Mesodermal cell (in vitro differentiated cells): Measurements from ENCODE around the gene STK35.

ENCODE experiments used
- H3K27ac ChIP-seq: 2 replicates; pipeline ENCODE4 v1.7.0; 2013; ENCODE audit warnings: mild to moderate bottlenecking, low read depth, low read length, moderate library complexity; ENCODE audit not compliant: severe bottlenecking
- H3K36me3 ChIP-seq: 2 replicates; pipeline ENCODE4 v1.7.1; 2013; ENCODE audit warnings: mild to moderate bottlenecking, low read length, moderate library complexity; ENCODE audit not compliant: control insufficient read depth, insufficient read depth
- H3K4me1 ChIP-seq: one replicate; pipeline ENCODE4 v1.7.1; 2013; ENCODE audit warnings: mild to moderate bottlenecking, low read length; ENCODE audit not compliant: insufficient read depth, control insufficient read depth, poor library complexity, severe bottlenecking
- H3K4me3 ChIP-seq: 2 replicates; pipeline ENCODE4 v1.7.0; 2013; ENCODE audit warnings: low read length, control low read depth, mild to moderate bottlenecking; ENCODE audit not compliant: insufficient read depth, poor library complexity, severe bottlenecking; ENCODE audit errors: extremely low read depth
- H3K9me3 ChIP-seq: 2 replicates; pipeline ENCODE4 v1.7.1; 2013; ENCODE audit warnings: mild to moderate bottlenecking, low read length, moderate library complexity; ENCODE audit not compliant: control insufficient read depth
- WGBS, 2 experiments: methylation state at CpG; one replicate each; pipeline ENCODE4 v1.1.5; 2013; ENCODE audit warnings: missing lambda C conversion rate in 2 of 2; ENCODE audit not compliant: insufficient coverage in 2 of 2; 5-methylcytosine and 5-hydroxymethylcytosine counted together

Gene STK35

GRCh38 chr20:2136275-2136674 lies 34.6 kb downstream of the STK35 start:
- H3K27ac ChIP-seq, result no peak overlapping the region

DNA sequence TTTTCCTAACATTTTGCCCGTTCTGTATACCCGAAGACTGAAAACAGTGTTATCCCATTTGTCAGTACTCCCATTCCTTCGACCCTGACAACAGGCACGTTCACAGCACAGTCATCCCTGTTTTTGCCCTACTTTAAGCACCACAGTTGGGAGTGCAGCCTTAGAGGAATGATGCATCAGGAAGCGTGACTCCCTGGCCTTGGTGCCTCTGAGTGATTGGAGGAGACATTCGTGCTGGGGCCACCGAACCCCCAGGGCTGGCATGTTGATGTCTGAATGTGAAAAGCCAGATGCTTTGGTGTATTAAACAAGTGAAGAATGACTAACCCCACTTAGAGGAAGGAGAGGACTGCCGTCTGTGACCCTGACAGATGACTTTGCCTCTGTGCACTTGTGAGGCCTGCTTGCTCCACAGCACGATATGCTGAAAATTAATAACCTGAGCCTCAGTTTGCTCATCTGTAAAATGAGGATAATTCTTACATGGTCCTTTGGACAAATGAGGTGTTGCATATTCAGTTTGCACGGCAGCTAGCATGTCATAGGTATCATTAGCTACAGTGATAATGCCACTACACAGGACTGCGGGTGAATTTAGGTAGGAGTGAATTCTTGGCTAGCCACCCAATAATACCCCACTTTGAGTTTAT lies 36.0 kb downstream of the STK35 start:
- H3K9me3 ChIP-seq, result no peaks in the 10 kb centered on the region
- 90 to 92% methylated on average over 7 to 8 of the region's 11 CpGs for WGBS, 2 experiments
- H3K4me1 ChIP-seq, result peaks cover 22% of the 10 kb centered on the region

More at GRCh38 chr20:2136275-2136674, 34.6 kb downstream of the STK35 start:
- Histone ChIP-seq H3K4me1 (peaks cover 33% of the 10 kb centered on the region), H3K4me3 (no peak overlapping the region), H3K9me3 (no peaks in the 10 kb centered on the region), H3K36me3 (peaks cover 14% of the 10 kb centered on the region)
- WGBS, 2 experiments, result 91 to 100% methylated on average over 2 to 4 of the region's 4 CpGs

DNA sequence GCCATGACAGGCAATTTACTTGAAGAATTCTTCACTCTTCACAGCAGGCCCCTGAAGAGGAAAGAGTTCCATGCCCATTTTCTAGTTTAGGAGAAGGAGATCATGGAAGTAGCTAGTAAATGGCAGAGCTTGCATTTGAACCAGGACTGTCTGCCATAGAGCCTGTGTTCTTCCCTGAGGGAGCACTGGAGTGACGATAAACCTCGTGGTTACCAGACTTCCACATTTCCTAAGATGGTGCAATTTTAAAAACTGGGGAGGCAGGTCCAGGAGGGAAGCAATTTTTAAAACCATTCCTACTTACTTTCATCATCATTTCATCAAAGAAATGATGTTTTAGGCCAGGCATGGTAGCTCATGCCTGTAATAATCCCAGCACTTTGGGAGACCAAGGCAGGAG lies 36.8 kb downstream of the STK35 start:
- no peak overlapping the region for H3K27ac ChIP-seq
- H3K4me1 ChIP-seq, result peaks cover 14% of the 10 kb centered on the region
- H3K9me3 ChIP-seq, result no peaks in the 10 kb centered on the region
- peaks cover 27% of the 10 kb centered on the region for H3K36me3 ChIP-seq
- 100% methylated on average over 2 of the region's 2 CpGs; no CpG with 5 or more reads in 1 of the 2 experiments for WGBS, 2 experiments
- no peak overlapping the region for H3K4me3 ChIP-seq

More for the DNA sequence above, 36.0 kb downstream of the STK35 start:
- H3K4me3 ChIP-seq, result no peak overlapping the region
- H3K27ac ChIP-seq, result no peak overlapping the region
- H3K36me3 ChIP-seq, result peaks cover 23% of the 10 kb centered on the region

DNA sequence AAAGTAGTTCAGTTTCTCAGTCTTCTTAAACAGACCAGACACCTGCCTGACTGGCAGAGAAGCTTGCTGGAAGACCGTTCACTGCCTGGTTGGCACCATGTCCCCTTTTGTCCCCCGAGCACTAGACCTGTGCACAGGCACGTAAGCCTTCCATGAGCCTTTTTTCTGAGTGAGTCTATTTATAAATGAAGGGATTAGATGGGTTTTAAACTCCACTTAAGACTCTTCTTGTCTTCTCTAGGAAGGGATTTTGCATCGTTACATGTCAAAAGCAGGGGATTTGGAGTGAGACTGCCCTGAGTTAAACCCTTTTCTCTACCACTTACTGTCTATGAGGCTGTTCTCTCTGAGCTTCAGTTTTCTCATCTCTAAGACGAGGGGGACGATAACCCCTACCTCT lies 37.6 kb downstream of the STK35 start:
- H3K9me3 ChIP-seq, result no peaks in the 10 kb centered on the region
- peaks cover 34% of the 10 kb centered on the region for H3K36me3 ChIP-seq
- H3K4me3 ChIP-seq, result no peak overlapping the region
- no peak overlapping the region for H3K27ac ChIP-seq
- 100% methylated on average over 2 to 3 of the region's 6 CpGs for WGBS, 2 experiments
- peaks cover 8% of the 10 kb centered on the region for H3K4me1 ChIP-seq

GRCh38 chr20:2139736-2140135 lies 38.1 kb downstream of the STK35 start:
- H3K4me3 ChIP-seq, result no peak overlapping the region
- H3K36me3 ChIP-seq, result peaks cover 39% of the 10 kb centered on the region
- 92 to 100% methylated on average over 1 to 2 of the region's 2 CpGs for WGBS, 2 experiments
- no peak overlapping the region for H3K27ac ChIP-seq
- no peaks in the 10 kb centered on the region for H3K9me3 ChIP-seq
- peaks cover 8% of the 10 kb centered on the region for H3K4me1 ChIP-seq

DNA sequence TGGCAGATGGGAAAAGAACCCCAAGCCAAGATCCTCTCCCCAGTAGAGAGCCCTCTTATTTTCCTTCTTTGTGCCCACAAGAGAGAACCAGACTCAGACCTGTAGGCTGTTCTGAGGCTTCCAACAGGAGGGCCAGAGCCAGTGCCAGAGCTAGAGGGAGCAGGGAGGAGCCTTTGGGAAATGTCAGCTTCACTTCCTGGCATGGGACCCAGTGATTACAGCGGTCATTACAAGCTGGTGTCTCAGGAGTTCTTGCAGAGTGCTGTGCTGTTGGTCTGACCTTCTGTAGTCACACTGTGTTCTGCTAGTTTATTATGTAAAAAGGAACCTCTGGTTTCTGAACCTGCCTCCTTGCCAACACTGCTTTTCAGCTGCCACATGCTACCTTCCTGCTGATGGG lies 38.9 kb downstream of the STK35 start:
- H3K4me1 ChIP-seq, result peaks cover 16% of the 10 kb centered on the region
- peaks cover 41% of the 10 kb centered on the region for H3K36me3 ChIP-seq
- H3K9me3 ChIP-seq, result no peaks in the 10 kb centered on the region
- H3K27ac ChIP-seq, result no peak overlapping the region
- H3K4me3 ChIP-seq, result no peak overlapping the region
- WGBS, 2 experiments, result 100% methylated on average over 1 of the region's 1 CpG; no CpG with 5 or more reads in 1 of the 2 experiments

GRCh38 chr20:2141600-2142575 lies 40.3 kb downstream of the STK35 start:
- H3K36me3 ChIP-seq, result peaks cover 47% of the 10 kb centered on the region
- no peak overlapping the region for H3K27ac ChIP-seq
- H3K4me3 ChIP-seq, result no peak overlapping the region
- 96 to 97% methylated on average over 6 to 8 of the region's 10 CpGs for WGBS, 2 experiments
- peaks cover 23% of the 10 kb centered on the region for H3K4me1 ChIP-seq
- H3K9me3 ChIP-seq, result no peaks in the 10 kb centered on the region

DNA sequence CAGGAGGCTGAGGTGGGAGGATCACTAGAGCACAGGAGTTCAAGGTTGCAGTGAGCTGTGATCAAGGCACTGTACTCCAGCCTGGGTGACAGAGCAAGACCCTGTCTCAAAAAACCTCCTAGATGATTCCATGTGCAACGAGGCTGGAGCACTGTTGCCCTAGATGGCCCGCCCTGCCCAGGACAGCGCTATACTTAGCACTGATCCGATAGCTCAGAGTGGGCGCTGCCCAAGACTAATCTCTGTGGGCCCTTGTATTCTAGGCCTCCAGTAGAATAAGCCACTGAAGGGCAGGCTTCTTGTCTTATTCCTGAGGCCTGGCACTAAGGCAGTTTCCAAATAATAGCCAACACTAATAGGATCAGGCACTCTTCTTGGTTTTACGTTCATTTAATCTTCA lies 41.0 kb downstream of the STK35 start:
- no peaks in the 10 kb centered on the region for H3K9me3 ChIP-seq
- H3K27ac ChIP-seq, result no peak overlapping the region
- H3K4me1 ChIP-seq, result peaks cover 17% of the 10 kb centered on the region
- H3K36me3 ChIP-seq, result peaks cover 52% of the 10 kb centered on the region
- WGBS, 2 experiments, result 97% methylated on average over 5 to 6 of the region's 6 CpGs
- H3K4me3 ChIP-seq, result no peak overlapping the region

DNA sequence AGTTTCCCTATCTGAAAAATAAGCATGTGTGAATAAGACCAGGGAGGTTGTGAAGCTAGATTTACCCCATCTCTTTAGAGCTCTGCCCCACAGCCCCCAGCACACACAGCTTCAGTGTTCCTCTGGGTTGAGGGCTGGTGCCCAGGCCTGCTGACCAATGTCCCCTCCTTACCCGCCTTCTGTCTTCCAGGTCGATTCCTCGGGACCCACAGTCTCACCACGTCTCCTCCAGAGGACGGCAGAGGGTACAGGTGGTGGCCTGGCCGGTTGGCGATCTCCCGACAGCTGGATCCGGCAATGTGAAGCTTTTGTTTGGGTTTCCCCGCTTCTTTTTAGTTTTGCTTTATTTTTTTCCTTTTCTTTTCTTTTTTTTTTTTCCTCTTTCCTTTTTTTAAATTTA lies 42.0 kb downstream of the STK35 start:
- Histone ChIP-seq H3K27ac (no peak overlapping the region), H3K9me3 (no peaks in the 10 kb centered on the region), H3K4me1 (peaks cover 15% of the 10 kb centered on the region), H3K36me3 (peaks cover 57% of the 10 kb centered on the region), H3K4me3 (no peak overlapping the region)
- 94 to 98% methylated on average over 7 to 9 of the region's 10 CpGs for WGBS, 2 experiments

DNA sequence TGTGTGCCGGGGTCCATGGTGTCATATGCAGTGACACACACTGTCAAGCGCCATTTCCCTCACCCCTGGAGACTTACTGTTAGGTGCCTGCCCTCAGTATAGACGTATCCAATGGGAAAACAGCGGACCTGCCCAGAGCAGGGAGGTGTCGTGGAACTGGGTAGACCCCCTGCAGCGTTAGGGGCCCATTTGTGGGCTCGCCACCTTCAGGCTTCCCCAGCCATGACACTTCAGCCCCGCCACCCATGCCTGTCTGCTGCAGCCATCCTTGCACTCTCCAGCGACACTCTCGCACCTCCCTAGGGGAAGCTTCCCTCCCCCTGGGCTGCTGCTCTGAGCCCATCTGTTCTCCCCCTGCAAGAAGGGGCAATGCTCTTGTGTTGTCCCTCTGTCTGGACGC lies 43.2 kb downstream of the STK35 start:
- Histone ChIP-seq H3K36me3 (peaks cover 60% of the 10 kb centered on the region), H3K4me3 (no peak overlapping the region), H3K9me3 (no peaks in the 10 kb centered on the region), H3K4me1 (peaks cover 20% of the 10 kb centered on the region), H3K27ac (no peak overlapping the region)
- WGBS, 2 experiments, result 92 to 93% methylated on average over 10 of the region's 11 CpGs
